ENCODE data around the gene FAM187B.
"Not testable (repeated sequence)": the region's sequence is repeated elsewhere in the genome, so short reads cannot be mapped to it uniquely, and the experiment has no call there.

The FAM187B gene

GRCh38 chr19:35225951-35226350 lies 2.6 kb downstream of the FAM187B start:
- H3K4me3 Mint-ChIP-seq = no peak overlapping the region
- no peaks in the 10 kb centered on the region for H3K9me3 Mint-ChIP-seq
- ATAC-seq (no peak), DNase-seq (ENCODE audit: low spot score in 2 of 2) (no peak)
- H3K27ac Mint-ChIP-seq = no peak overlapping the region
- H3K36me3 Mint-ChIP-seq = peaks cover 5% of the 10 kb centered on the region
- H3K4me1 Mint-ChIP-seq = peaks cover 10% of the 10 kb centered on the region

GRCh38 chr19:35224681-35225571 lies 3.6 kb downstream of the FAM187B start:
- peak; percentile 58 for ATAC-seq
- Mint-ChIP-seq H3K9me3 (no peaks in the 10 kb centered on the region), H3K36me3 (peaks cover 4% of the 10 kb centered on the region), H3K4me3 (no peak overlapping the region), H3K4me1 (peaks cover 10% of the 10 kb centered on the region), H3K27ac (no peak overlapping the region)
- DNase-seq (ENCODE audit: low spot score in 2 of 2) = no peak

GRCh38 chr19:35223862-35224505 lies 4.6 kb downstream of the FAM187B start:
- H3K36me3 Mint-ChIP-seq = no peaks in the 10 kb centered on the region
- DNase-seq (ENCODE audit: low spot score in 2 of 2) (no peak), ATAC-seq (no peak)
- H3K9me3 Mint-ChIP-seq = peaks cover 4% of the 10 kb centered on the region
- H3K4me1 Mint-ChIP-seq = peaks cover 10% of the 10 kb centered on the region
- no peak overlapping the region for H3K4me3 Mint-ChIP-seq
- peak overlapping the region; percentile 6 for H3K27ac Mint-ChIP-seq

- Mint-ChIP-seq H3K4me3 (no peak overlapping the region), H3K4me1 (peaks cover 10% of the 10 kb centered on the region), H3K27ac (peak overlapping the region; percentile 6), H3K9me3 (peaks cover 4% of the 10 kb centered on the region), H3K36me3 (no peaks in the 10 kb centered on the region)
- ATAC-seq (no peak), DNase-seq (ENCODE audit: low spot score in 2 of 2) (no peak)
Observed at GRCh38 chr19:35223084-35223790, 5.3 kb downstream of the FAM187B start.

GRCh38 chr19:35222373-35223015 lies 6.0 kb downstream of the FAM187B start:
- Mint-ChIP-seq H3K4me3 (no peak overlapping the region), H3K4me1 (peaks cover 10% of the 10 kb centered on the region), H3K9me3 (peaks cover 4% of the 10 kb centered on the region), H3K27ac (no peak overlapping the region), H3K36me3 (no peaks in the 10 kb centered on the region)
- DNase-seq (ENCODE audit: low spot score in 2 of 2) (no peak), ATAC-seq (no peak)

GRCh38 chr19:35220973-35221590 lies 7.5 kb downstream of the FAM187B start:
- not testable (repeated sequence) for H3K4me3 Mint-ChIP-seq; H3K9me3 Mint-ChIP-seq; H3K36me3 Mint-ChIP-seq; H3K27ac Mint-ChIP-seq; ATAC-seq; DNase-seq (ENCODE audit: low spot score in 2 of 2)
- H3K4me1 Mint-ChIP-seq = peaks cover 20% of the 10 kb centered on the region

GRCh38 chr19:35220315-35220921 lies 8.1 kb downstream of the FAM187B start:
- Mint-ChIP-seq H3K36me3 (no peaks in the 10 kb centered on the region), H3K4me1 (peaks cover 26% of the 10 kb centered on the region), H3K27ac (no peak overlapping the region), H3K9me3 (peaks cover 4% of the 10 kb centered on the region), H3K4me3 (no peak overlapping the region)
- no peak for DNase-seq (ENCODE audit: low spot score in 2 of 2)
- no peak for ATAC-seq

GRCh38 chr19:35219008-35219407 lies 9.5 kb downstream of the FAM187B start:
- DNase-seq (ENCODE audit: low spot score in 2 of 2) (no peak), ATAC-seq (no peak)
- H3K4me3 Mint-ChIP-seq = no peak overlapping the region
- H3K36me3 Mint-ChIP-seq = peaks cover 2% of the 10 kb centered on the region
- no peak overlapping the region for H3K27ac Mint-ChIP-seq
- H3K4me1 Mint-ChIP-seq = peaks cover 39% of the 10 kb centered on the region
- H3K9me3 Mint-ChIP-seq = peaks cover 4% of the 10 kb centered on the region

GRCh38 chr19:35217649-35217990 lies 10.9 kb downstream of the FAM187B start:
- Mint-ChIP-seq H3K9me3 (peaks cover 4% of the 10 kb centered on the region), H3K4me3 (no peak overlapping the region), H3K4me1 (peaks cover 45% of the 10 kb centered on the region), H3K27ac (no peak overlapping the region), H3K36me3 (peaks cover 7% of the 10 kb centered on the region)
- ATAC-seq (no peak), DNase-seq (ENCODE audit: low spot score in 2 of 2) (no peak)

GRCh38 chr19:35216833-35217648 lies 11.5 kb downstream of the FAM187B start:
- Mint-ChIP-seq H3K9me3 (peaks cover 4% of the 10 kb centered on the region), H3K36me3 (peaks cover 13% of the 10 kb centered on the region), H3K4me3 (no peak overlapping the region), H3K4me1 (peaks cover 47% of the 10 kb centered on the region), H3K27ac (peak overlapping the region; percentile 80)
- no peak for DNase-seq (ENCODE audit: low spot score in 2 of 2)
- ATAC-seq = no peak

- Mint-ChIP-seq H3K36me3 (peaks cover 20% of the 10 kb centered on the region), H3K27ac (peak overlapping the region; percentile 80), H3K4me3 (no peak overlapping the region), H3K4me1 (peaks cover 56% of the 10 kb centered on the region), H3K9me3 (peaks cover 4% of the 10 kb centered on the region)
- DNase-seq (ENCODE audit: low spot score in 2 of 2) = no peak
- ATAC-seq = no peak
Observed at GRCh38 chr19:35216016-35216832, 12.3 kb downstream of the FAM187B start.

- peaks cover 64% of the 10 kb centered on the region for H3K4me1 Mint-ChIP-seq
- ATAC-seq = no peak
- no peak overlapping the region for H3K4me3 Mint-ChIP-seq
- peaks cover 27% of the 10 kb centered on the region for H3K36me3 Mint-ChIP-seq
- H3K27ac Mint-ChIP-seq = peak overlapping the region; percentile 97
- DNase-seq (ENCODE audit: low spot score in 2 of 2) = no peak
- H3K9me3 Mint-ChIP-seq = peaks cover 4% of the 10 kb centered on the region
Observed at GRCh38 chr19:35214766-35215422, 13.6 kb downstream of the FAM187B start.

Data from stimulated activated effector memory CD8-positive, alpha-beta T cell treated with anti-CD3 and anti-CD28 coated beads, Interleukin-12 subunit alpha, Interleukin-12 subunit beta, amount 100 ng/mL, for 72 hours (primary cell).